GM23248 (cell line): Measurements from ENCODE around the gene NUP42.

Experiments used
- EZH2 ChIP-seq: fragments of 200-600 bp; sonication (generic); IDR thresholded peaks from 2 replicates; pipeline ENCODE4 v1.6.1; 2018; ENCODE audit warnings: antibody characterized with exemption, mild to moderate bottlenecking; ENCODE audit not compliant: insufficient read depth, poor library complexity, severe bottlenecking
- EZH2phosphoT487 ChIP-seq: fragments of 200-600 bp; sonication (generic); IDR thresholded peaks from 2 replicates; pipeline ENCODE4 v1.6.1; 2018; ENCODE audit warnings: antibody characterized with exemption, moderate library complexity, mild to moderate bottlenecking, low read depth; ENCODE audit not compliant: insufficient read depth

DNA sequence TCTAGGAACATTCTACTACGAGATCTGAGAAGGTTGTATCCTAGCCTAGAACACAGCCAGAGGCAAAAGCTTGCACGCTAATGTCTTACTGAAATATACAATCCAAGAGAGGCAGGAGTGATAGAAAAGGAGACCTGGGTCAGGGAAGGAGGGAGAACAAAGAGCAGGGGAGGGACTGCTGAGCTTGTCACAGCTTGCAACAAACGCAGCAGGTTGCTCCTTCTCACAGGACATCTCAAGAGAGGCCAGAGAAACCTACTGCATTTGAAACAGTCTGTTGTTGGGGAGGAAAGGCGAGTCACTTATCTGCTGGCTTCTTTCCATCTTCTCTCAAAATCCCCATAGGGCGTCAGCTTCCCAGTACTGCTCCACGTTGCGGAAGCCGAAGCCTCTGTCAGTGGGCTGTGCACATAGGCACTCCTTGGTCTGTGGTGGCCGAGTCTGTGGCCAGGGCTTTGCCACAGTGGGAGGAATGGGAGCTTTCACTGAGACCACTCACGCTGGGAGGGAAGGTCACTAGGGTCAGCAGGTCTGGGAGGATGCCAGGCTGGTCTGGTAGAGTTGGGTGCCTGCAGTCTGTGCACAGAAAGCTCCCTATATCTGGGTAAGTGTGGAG is 39.0 kb downstream of the NUP42 start:
- no peak for TF ChIP-seq EZH2
- no peak for TF ChIP-seq EZH2phosphoT487
